ENCODE results near the gene ACBD6.

GRCh38 chr1:180444522-180444921 is 57.9 kb downstream of the ACBD6 start:
- no peak for TF ChIP-seq CTCF (IDR thresholded peaks at IDR 0.05; ENCODE audit: low read length)
- TF ChIP-seq EZH2 (IDR thresholded peaks at IDR 0.05; ENCODE audit: borderline replicate concordance, low read length) = no peak
